GM18507 (cell line): Measurements from ENCODE around the gene PSMA7.

ENCODE experiments used
- DNase-seq: peaks from one replicate; pipeline ENCODE4 v3.0.0; 2011; ENCODE audit warnings: low read depth; ENCODE audit not compliant: insufficient read length; ENCODE audit errors: extremely low spot score
- FAIRE-seq: peaks from 2 replicates; lab custom pipeline; 2011; peaks lifted over from hg19 to GRCh38; lab: Jason Lieb, UNC

PSMA7 gene

GRCh38 chr20:62174021-62174804 is 31.0 kb upstream of the PSMA7 start:
- no peak for DNase-seq
- no peak for FAIRE-seq

GRCh38 chr20:62172666-62173065 is 29.5 kb upstream of the PSMA7 start:
- DNase-seq (no peak), FAIRE-seq (no peak)

GRCh38 chr20:62171245-62171644 is 28.1 kb upstream of the PSMA7 start:
- FAIRE-seq: no peak
- no peak for DNase-seq

- FAIRE-seq: no peak
- DNase-seq: no peak
Observed at GRCh38 chr20:62170536-62170935, 27.3 kb upstream of the PSMA7 start.

GRCh38 chr20:62168890-62169435 is 25.8 kb upstream of the PSMA7 start:
- DNase-seq (no peak), FAIRE-seq (no peak)

- FAIRE-seq (no peak), DNase-seq (no peak)
Observed at GRCh38 chr20:62168061-62168460, 24.9 kb upstream of the PSMA7 start.

GRCh38 chr20:62167474-62167873 is 24.3 kb upstream of the PSMA7 start:
- no peak for DNase-seq
- no peak for FAIRE-seq

- FAIRE-seq: no peak
Observed at GRCh38 chr20:62165762-62166399, 22.7 kb upstream of the PSMA7 start.

GRCh38 chr20:62164879-62165761 is 21.9 kb upstream of the PSMA7 start:
- FAIRE-seq (no peak), DNase-seq (no peak)

More at GRCh38 chr20:62165762-62166399, 22.7 kb upstream of the PSMA7 start:
- no peak for DNase-seq

- DNase-seq (no peak), FAIRE-seq (no peak)
Observed at GRCh38 chr20:62163986-62164762, 21.0 kb upstream of the PSMA7 start.

- FAIRE-seq (no peak), DNase-seq (no peak)
Observed at GRCh38 chr20:62163485-62163865, 20.3 kb upstream of the PSMA7 start.

GRCh38 chr20:62162765-62163484 is 19.7 kb upstream of the PSMA7 start:
- DNase-seq (no peak), FAIRE-seq (no peak)

GRCh38 chr20:62161347-62161746 is 18.2 kb upstream of the PSMA7 start:
- no peak for DNase-seq
- no peak for FAIRE-seq

- no peak for FAIRE-seq
Observed at GRCh38 chr20:62160876-62161275, 17.7 kb upstream of the PSMA7 start.

GRCh38 chr20:62160253-62160652 is 17.1 kb upstream of the PSMA7 start:
- FAIRE-seq: no peak
- no peak for DNase-seq

More at GRCh38 chr20:62160876-62161275, 17.7 kb upstream of the PSMA7 start:
- DNase-seq: no peak

GRCh38 chr20:62159839-62160238 is 16.6 kb upstream of the PSMA7 start:
- DNase-seq: no peak
- no peak for FAIRE-seq

GRCh38 chr20:62159052-62159451 is 15.9 kb upstream of the PSMA7 start:
- FAIRE-seq: no peak

GRCh38 chr20:62158541-62158940 is 15.3 kb upstream of the PSMA7 start:
- no peak for DNase-seq
- no peak for FAIRE-seq

More at GRCh38 chr20:62159052-62159451, 15.9 kb upstream of the PSMA7 start:
- no peak for DNase-seq

- FAIRE-seq (no peak), DNase-seq (no peak)
Observed at GRCh38 chr20:62158088-62158400, 14.8 kb upstream of the PSMA7 start.
